Upper lobe of left lung (tissue), 4 donors: ENCODE results near the gene MMAB.

ENCODE experiments used
- POLR2A ChIP-seq, 4 donors: fragments of 450-650 bp; IDR thresholded peaks; one replicate each; pipeline ENCODE4 v1.5.1; 2016 to 2017; ENCODE audit warnings: antibody characterized with exemption in 4 of 4, mild to moderate bottlenecking in 2 of 4
- POLR2AphosphoS5 ChIP-seq, 2 donors: sonication (generic); formaldehyde crosslinking; IDR thresholded peaks; one replicate each; pipeline ENCODE4 v1.5.1; 2017; ENCODE audit warnings: antibody characterized with exemption in 2 of 2
- TF ChIP-seq, protein P1 (sequence below), 6 experiments: fragments of 450-650 bp in 4 of 6; fragments of 200-600 bp in 2 of 6; sonication (generic) in 2 of 6; IDR thresholded peaks; one replicate each; pipeline ENCODE4 v1.5.1; 2016 to 2019; ENCODE audit warnings: antibody characterized with exemption in 6 of 6

GRCh38 chr12:109619002-109619604 lies 45.8 kb upstream of the MMAB start:
- TF ChIP-seq, protein P1, sequence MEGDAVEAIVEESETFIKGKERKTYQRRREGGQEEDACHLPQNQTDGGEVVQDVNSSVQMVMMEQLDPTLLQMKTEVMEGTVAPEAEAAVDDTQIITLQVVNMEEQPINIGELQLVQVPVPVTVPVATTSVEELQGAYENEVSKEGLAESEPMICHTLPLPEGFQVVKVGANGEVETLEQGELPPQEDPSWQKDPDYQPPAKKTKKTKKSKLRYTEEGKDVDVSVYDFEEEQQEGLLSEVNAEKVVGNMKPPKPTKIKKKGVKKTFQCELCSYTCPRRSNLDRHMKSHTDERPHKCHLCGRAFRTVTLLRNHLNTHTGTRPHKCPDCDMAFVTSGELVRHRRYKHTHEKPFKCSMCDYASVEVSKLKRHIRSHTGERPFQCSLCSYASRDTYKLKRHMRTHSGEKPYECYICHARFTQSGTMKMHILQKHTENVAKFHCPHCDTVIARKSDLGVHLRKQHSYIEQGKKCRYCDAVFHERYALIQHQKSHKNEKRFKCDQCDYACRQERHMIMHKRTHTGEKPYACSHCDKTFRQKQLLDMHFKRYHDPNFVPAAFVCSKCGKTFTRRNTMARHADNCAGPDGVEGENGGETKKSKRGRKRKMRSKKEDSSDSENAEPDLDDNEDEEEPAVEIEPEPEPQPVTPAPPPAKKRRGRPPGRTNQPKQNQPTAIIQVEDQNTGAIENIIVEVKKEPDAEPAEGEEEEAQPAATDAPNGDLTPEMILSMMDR (IDR thresholded peaks at IDR 0.05) = no peak
- TF ChIP-seq POLR2A (IDR thresholded peaks at IDR 0.05) (no peak), POLR2AphosphoS5 (IDR thresholded peaks at IDR 0.05) (no peak)
